Right ventricle myocardium inferior (tissue), 1 donor: ENCODE measurements around the gene ATP8B3. TPM values are rescaled to one million over a fixed set of nuclear protein-coding genes. Genes with fewer than 3 reads are reported as not detected.
"Not testable (repeated sequence)": the region's sequence is repeated elsewhere in the genome, so short reads cannot be mapped to it uniquely, and the experiment has no call there.

Source experiments
- ATAC-seq: fragments of 200-7000 bp; cut with Tn5 transposase; one replicate; pipeline ENCODE4 v1.9.1; 2020; ENCODE audit warnings: mild to moderate bottlenecking, moderate library complexity
- DNase-seq: peaks from one replicate; pipeline ENCODE4 v3.0.0; 2021; ENCODE audit errors: missing footprints
- intact Hi-C: fragments of 100-400 bp; cut with DNase I; formaldehyde crosslinking; loops from one replicate; pipeline ENCODE4 v1.11.0; 2022
- total RNA-seq: library from RNA; stranded (reverse); fragmentation: NEBNext Ultra II Directional; extraction: Animal tissue kit (Norgen Biotek cat#: 25700); gene quantifications from one replicate; pipeline ENCODE4 v1.2.1, GENCODE V29; 2021
- donor health status: DM: no; HTN: yes; CAD: no; lungs with severe emphysema.

Gene ATP8B3
- total RNA-seq, 1 donor from 2014 or later, result 0.68 TPM

- ATAC-seq (no peak), DNase-seq (no peak)
- intact Hi-C loops, result no loop called here
Observed at GRCh38 chr19:1807695-1808394, 4.2 kb downstream of the ATP8B3 start.

GRCh38 chr19:1807030-1807694, 4.9 kb downstream of the ATP8B3 start:
- intact Hi-C loops, result no loop called here
- DNase-seq (no peak), ATAC-seq (no peak)

GRCh38 chr19:1806184-1807029, 5.7 kb downstream of the ATP8B3 start:
- ATAC-seq (no peak), DNase-seq (no peak)
- intact Hi-C loops, result no loop called here

GRCh38 chr19:1805401-1806183, 6.5 kb downstream of the ATP8B3 start:
- ATAC-seq (no peak), DNase-seq (no peak)
- intact Hi-C loops, result no loop called here

DNA sequence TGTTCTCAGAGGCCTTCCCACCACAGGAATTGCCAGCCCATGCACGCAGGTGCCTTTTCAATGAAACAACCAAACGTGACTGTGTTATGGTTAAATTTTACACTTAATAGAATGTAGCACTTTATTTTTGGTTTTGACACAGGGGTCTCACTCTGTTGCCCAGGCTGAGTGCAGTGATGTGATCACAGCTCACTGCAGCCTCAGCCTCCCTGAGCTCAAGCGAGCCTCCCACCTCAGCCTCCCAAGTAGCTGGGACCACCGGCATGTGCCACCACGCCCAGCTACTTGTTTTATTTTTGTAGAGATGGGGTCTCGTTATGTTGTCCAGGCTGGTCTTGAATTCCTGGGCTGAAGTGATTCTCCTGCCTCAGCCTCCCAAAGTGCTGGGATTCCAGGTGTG, 7.2 kb downstream of the ATP8B3 start:
- intact Hi-C loops, result no loop called here

GRCh38 chr19:1799695-1800342, 12.3 kb downstream of the ATP8B3 start:
- DNase-seq, result no peak
- no peak for ATAC-seq
- intact Hi-C loops, result no loop called here

More for the DNA sequence above, 7.2 kb downstream of the ATP8B3 start:
- no peak for DNase-seq
- no peak for ATAC-seq

- DNase-seq, ATAC-seq, intact Hi-C loops: not testable (repeated sequence)
Observed at GRCh38 chr19:1797313-1797712, 14.8 kb downstream of the ATP8B3 start.

- DNase-seq, result no peak
- intact Hi-C loops, result no loop called here
- no peak for ATAC-seq
Observed at GRCh38 chr19:1796395-1797142, 15.5 kb downstream of the ATP8B3 start.

DNA sequence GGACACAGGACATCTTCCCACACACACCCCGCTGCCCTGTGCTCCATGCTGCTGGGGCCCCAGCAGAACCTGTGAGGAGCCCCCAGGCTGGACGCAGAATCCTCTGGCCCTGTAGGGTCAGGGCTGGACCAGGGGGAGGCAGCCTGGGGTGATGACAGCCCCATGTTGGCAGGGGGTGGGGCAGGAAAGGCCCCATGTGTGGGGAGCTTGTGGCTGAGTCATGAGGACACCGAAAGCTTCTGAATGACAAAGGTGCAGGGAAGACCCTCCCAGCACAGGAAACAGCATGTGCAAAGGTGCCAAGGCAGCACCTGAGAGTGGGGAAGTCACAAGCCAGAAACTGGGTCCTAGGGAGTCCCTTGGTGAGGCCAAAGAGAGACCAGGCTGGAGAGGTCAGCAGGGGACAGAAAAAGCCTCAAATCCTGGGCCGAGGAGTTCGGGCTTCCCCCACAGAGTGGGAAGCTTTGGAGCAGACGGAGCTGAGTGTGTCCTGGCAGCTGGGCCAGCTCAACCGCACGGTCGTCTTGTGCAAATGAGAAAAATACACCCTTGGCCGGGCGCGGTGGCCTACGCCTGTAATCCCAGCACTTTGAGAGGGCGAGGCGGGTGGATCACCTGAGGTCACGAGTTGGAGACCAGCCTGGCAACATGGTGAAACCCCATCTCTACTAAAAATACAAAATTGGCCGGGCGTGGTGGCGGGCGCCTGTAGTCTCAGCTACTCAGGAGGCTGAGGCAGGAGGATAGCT, 17.5 kb downstream of the ATP8B3 start:
- intact Hi-C loops, result no loop called here
- ATAC-seq (no peak), DNase-seq (no peak)

- ATAC-seq, result no peak
- DNase-seq, result no peak
- intact Hi-C loops, result no loop called here
Observed at GRCh38 chr19:1791879-1792278, 20.2 kb downstream of the ATP8B3 start.

- no peak for ATAC-seq
- intact Hi-C loops, result no loop called here
- DNase-seq, result no peak
Observed at GRCh38 chr19:1790054-1790792, 21.9 kb downstream of the ATP8B3 start.

DNA sequence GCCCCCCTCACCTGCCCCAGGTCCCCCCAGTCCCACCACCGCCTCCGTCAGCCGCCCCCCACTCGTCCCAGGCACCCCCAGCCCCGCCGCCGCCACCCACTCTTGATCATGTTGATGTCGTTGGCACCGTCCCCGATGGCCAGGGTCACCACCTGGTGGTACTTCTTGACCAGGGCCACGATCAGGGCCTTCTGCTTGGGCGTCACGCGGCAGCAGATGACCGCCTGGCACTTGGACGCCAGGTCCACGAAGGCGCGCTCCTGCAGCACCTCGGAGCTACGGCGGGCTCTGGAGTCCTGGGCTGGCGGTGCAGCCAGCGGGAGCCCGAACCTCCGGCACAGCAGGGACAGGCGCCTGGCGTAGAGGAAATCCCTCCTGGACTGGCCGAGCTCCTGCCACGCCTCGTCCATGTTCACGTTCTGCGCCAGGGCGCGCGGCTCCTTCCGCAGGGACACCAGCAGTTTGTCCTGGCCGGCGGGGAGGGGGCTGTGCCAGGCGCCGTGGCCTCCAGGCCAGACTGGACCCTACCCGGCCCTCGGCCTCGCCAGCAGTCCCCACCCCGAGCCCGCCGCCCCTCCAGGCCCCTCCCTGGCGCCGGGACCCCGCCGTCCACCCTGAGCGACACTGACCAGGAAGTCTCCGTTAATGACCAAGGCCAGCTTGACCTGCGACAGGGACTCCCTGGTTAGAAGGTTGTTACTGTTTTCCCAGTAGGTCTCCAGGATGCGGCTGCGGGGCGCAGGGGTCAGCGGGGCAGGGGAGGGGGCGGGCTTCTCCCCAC, 22.6 kb downstream of the ATP8B3 start:
- ATAC-seq (peak; percentile 38), DNase-seq (no peak)
- intact Hi-C loops, result loop anchor here (2.0 kb wide), 1 partner anchor 37 kb away; no protein-coding TSS in a partner anchor

DNA sequence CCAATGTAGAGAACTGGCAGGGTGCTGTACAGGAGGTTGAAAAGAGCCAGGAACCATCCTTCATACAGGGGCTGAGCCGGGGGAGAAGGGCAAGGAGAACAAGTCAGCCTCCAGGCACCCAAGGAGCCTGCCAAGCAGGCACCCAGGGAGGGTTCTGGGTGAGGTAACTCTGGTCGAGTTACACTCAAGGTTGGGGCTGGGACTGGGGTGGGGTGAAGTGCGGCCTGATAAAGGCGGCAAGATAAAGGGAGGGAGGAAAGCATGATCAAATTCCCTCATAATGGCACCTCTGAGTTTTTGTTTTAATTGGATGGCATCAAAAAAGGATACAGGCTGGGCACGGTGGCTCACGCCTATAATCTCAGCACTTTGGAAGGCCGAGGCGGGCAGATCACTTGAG, 25.0 kb downstream of the ATP8B3 start:
- intact Hi-C loops, result no loop called here
- no peak for ATAC-seq
- no peak for DNase-seq

DNA sequence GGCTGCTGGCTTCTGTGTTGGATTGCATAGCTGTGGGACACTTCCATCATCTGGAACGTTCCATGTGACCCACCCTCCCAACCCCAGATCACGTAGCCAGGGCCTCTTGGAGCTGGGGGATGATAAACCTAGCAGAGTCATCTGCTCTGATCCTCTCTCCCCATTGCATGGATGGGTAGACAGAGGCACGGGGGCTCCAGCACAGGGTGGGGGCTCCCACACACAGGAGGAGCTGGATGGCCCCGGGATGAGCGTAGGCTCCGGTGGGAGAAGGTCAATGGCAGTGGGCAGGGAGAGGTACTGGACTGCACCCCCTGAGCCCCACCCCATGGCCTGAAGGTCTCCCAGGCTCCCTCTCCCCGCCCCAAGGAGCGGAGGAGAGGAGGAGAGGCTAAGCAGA, 25.4 kb downstream of the ATP8B3 start:
- intact Hi-C loops, result no loop called here
- ATAC-seq (no peak), DNase-seq (no peak)

DNA sequence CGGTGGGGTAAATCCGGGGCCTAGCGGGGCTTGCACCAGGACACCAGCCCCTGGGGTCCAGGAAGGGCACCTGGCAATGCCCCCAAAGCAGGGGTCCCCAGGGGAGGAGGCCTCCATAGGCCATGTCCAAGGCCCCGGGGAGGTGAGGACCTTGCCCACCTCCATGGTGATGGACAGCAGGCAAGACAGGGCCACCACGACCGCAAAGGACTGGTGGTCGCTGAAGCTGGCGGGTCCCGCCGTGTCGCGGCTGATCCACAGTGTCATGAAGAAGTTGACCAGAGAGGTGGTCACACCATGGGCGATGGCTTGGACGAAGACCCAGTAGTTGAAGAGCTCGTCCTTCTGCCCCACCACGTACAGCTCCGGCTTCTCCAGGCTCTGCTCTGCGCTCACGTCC, 26.8 kb downstream of the ATP8B3 start:
- intact Hi-C loops, result no loop called here

GRCh38 chr19:1783874-1784273, 28.2 kb downstream of the ATP8B3 start:
- intact Hi-C loops, result no loop called here
- ATAC-seq, result no peak
- no peak for DNase-seq

More for the DNA sequence above, 26.8 kb downstream of the ATP8B3 start:
- no peak for ATAC-seq
- no peak for DNase-seq
